ENCODE measurements around the gene TRAF1.

Gene TRAF1

GRCh38 chr9:120891245-120891883 lies 35.2 kb downstream of the TRAF1 start:
- Histone ChIP-seq H3K79me2 (ENCODE audit: insufficient read depth, low read length) (no peaks in the 10 kb centered on the region), H3K36me3 (ENCODE audit: low read length) (no peaks in the 10 kb centered on the region), H3K9ac (ENCODE audit: low read length) (peak overlapping the region; percentile 49), H4K20me1 (ENCODE audit: low read depth, low read length) (no peaks in the 10 kb centered on the region), H3F3A (ENCODE audit: insufficient read depth) (peaks cover 34% of the 10 kb centered on the region), H3K4me3 (ENCODE audit: insufficient read depth, low read length, poor library complexity, severe bottlenecking) (no peak overlapping the region), H2AFZ (ENCODE audit: low read depth, low read length, severe bottlenecking) (no peak overlapping the region), H3K9me2 (replicated peaks; ENCODE audit: insufficient read depth, low read length) (no peaks in the 10 kb centered on the region), H3K27ac (ENCODE audit: low read depth, low read length) (peak overlapping the region; percentile 91), H3K9me3 (ENCODE audit: insufficient read depth, low read length) (no peaks in the 10 kb centered on the region), H3K4me2 (ENCODE audit: low read depth, low read length, poor library complexity, severe bottlenecking) (peak overlapping the region; percentile 52), H3K27me3 (ENCODE audit: low read length) (no peaks in the 10 kb centered on the region)
- no peak for TF ChIP-seq EZH2phosphoT487 (conservative IDR thresholded peaks at IDR 0.05; ENCODE audit: low read length)
- TF ChIP-seq, protein P1, sequence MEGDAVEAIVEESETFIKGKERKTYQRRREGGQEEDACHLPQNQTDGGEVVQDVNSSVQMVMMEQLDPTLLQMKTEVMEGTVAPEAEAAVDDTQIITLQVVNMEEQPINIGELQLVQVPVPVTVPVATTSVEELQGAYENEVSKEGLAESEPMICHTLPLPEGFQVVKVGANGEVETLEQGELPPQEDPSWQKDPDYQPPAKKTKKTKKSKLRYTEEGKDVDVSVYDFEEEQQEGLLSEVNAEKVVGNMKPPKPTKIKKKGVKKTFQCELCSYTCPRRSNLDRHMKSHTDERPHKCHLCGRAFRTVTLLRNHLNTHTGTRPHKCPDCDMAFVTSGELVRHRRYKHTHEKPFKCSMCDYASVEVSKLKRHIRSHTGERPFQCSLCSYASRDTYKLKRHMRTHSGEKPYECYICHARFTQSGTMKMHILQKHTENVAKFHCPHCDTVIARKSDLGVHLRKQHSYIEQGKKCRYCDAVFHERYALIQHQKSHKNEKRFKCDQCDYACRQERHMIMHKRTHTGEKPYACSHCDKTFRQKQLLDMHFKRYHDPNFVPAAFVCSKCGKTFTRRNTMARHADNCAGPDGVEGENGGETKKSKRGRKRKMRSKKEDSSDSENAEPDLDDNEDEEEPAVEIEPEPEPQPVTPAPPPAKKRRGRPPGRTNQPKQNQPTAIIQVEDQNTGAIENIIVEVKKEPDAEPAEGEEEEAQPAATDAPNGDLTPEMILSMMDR (IDR thresholded peaks at IDR 0.05; ENCODE audit: insufficient read depth, low read length, poor library complexity, severe bottlenecking) = no peak

DNA sequence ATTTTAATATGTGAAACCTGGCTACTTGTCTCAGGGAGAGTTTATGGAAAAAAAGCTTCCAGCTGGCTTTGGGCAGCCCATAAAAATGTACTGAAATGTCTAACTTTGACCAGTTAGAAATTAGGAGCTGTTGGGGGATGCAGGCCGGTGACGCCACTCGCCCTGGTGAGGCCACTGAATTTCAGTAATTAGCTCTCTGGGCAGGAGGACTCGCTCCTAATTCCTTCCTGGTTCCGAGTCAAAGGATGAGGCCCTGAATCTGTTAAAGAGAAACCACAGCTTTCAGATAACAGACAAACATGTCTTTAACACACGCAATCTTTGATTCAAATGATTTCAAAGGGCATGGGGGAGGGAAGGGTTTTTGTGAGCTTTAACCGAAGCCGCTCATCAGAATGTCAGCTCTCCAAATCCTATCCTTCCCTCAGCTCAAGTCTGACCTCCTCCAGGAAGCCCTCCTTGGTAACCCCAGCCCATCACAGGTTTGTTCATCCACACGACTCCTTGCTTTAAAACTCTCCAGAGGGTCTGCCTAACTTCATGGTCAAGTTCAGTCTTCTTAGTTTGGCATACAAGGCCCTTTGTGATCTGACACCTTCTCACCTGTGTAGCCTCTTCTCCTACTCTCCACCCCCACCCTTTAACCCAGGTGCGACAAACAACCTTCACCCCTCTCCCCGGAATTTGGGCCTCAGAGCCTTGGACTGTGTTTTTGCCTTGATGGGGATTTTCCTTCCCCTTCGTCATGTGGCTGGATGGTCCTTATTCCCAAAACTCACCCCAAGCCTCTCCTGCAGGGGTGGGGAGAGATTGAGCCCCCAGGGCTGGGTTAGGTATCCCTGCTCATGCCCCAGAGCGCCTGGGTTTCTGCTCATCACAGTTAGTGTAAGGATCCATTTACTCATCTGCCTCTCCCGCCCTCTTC lies 36.0 kb downstream of the TRAF1 start:
- Histone ChIP-seq H3K9ac (ENCODE audit: low read length) (no peak overlapping the region), H3K4me2 (ENCODE audit: low read depth, low read length, poor library complexity, severe bottlenecking) (no peak overlapping the region), H3K9me3 (ENCODE audit: insufficient read depth, low read length) (no peaks in the 10 kb centered on the region), H3K4me3 (ENCODE audit: insufficient read depth, low read length, poor library complexity, severe bottlenecking) (no peak overlapping the region), H3F3A (ENCODE audit: insufficient read depth) (peaks cover 29% of the 10 kb centered on the region), H2AFZ (ENCODE audit: low read depth, low read length, severe bottlenecking) (no peak overlapping the region), H3K36me3 (ENCODE audit: low read length) (no peaks in the 10 kb centered on the region), H3K79me2 (ENCODE audit: insufficient read depth, low read length) (no peaks in the 10 kb centered on the region), H3K9me2 (replicated peaks; ENCODE audit: insufficient read depth, low read length) (no peaks in the 10 kb centered on the region), H3K27ac (ENCODE audit: low read depth, low read length) (peak overlapping the region; percentile 91), H3K27me3 (ENCODE audit: low read length) (no peaks in the 10 kb centered on the region), H4K20me1 (ENCODE audit: low read depth, low read length) (no peaks in the 10 kb centered on the region)
- TF ChIP-seq, protein P1 (IDR thresholded peaks at IDR 0.05; ENCODE audit: insufficient read depth, low read length, poor library complexity, severe bottlenecking) = no peak
- TF ChIP-seq EZH2phosphoT487 (conservative IDR thresholded peaks at IDR 0.05; ENCODE audit: low read length) = no peak

DNA sequence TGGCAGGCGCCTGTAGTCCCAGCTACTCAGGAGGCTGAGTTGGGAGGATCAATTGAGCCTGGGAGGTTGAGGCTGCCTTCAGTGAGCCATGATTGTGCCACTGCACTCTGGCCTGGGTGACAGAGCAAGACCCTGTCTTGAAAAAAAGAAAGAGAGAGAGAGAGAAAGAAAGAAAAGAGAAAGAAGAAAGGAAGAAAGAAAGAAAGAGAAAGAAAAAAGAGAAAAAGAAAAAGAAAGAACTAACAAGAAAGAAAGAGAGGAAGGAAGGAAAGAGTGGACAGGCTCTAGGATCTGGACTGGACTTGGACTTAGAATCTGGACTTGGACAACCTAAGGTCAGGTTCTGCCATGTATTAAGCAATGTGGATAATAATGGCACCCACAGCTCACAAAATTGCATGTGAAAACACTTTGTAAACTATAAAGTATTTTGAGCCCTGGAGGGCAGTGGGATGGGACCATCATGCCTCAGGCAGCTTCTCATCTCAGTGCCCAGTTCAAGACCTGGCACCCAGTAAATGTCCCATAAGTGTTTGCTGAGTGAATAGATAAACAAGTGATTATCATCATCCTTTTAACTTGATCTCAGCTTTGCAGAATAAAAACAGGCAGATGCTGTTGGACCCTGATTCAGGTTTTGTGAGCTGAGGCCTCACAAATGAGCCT lies 36.9 kb downstream of the TRAF1 start:
- no peak overlapping the region for H3K9ac ChIP-seq (ENCODE audit: low read length)
- no peaks in the 10 kb centered on the region for H3K79me2 ChIP-seq (ENCODE audit: insufficient read depth, low read length)
- H3K9me2 ChIP-seq (replicated peaks; ENCODE audit: insufficient read depth, low read length) = no peaks in the 10 kb centered on the region
- no peaks in the 10 kb centered on the region for H4K20me1 ChIP-seq (ENCODE audit: low read depth, low read length)
- no peak overlapping the region for H2AFZ ChIP-seq (ENCODE audit: low read depth, low read length, severe bottlenecking)
- H3K4me3 ChIP-seq (ENCODE audit: insufficient read depth, low read length, poor library complexity, severe bottlenecking) = no peak overlapping the region
- H3K4me2 ChIP-seq (ENCODE audit: low read depth, low read length, poor library complexity, severe bottlenecking) = no peak overlapping the region
- no peaks in the 10 kb centered on the region for H3K9me3 ChIP-seq (ENCODE audit: insufficient read depth, low read length)
- no peak for TF ChIP-seq EZH2phosphoT487 (conservative IDR thresholded peaks at IDR 0.05; ENCODE audit: low read length)
- TF ChIP-seq, protein P1 (IDR thresholded peaks at IDR 0.05; ENCODE audit: insufficient read depth, low read length, poor library complexity, severe bottlenecking) = no peak
- H3K36me3 ChIP-seq (ENCODE audit: low read length) = no peaks in the 10 kb centered on the region
- no peaks in the 10 kb centered on the region for H3K27me3 ChIP-seq (ENCODE audit: low read length)
- H3K27ac ChIP-seq (ENCODE audit: low read depth, low read length) = peak overlapping the region; percentile 91; the same call in 1 of the 2 replicates
- peaks cover 22% of the 10 kb centered on the region for H3F3A ChIP-seq (ENCODE audit: insufficient read depth)

All from SU-DHL-6 (cell line).